HUES64 (cell line): Measurements from ENCODE around the gene APOL4.
"Not testable (repeated sequence)": the region's sequence is repeated elsewhere in the genome, so short reads cannot be mapped to it uniquely, and the experiment has no call there.

ENCODE experiments used
- H3K27ac ChIP-seq: 2 replicates; pipeline ENCODE4 v1.7.0; 2013; ENCODE audit warnings: low read depth, low read length, inconsistent platforms
- H3K27me3 ChIP-seq: 2 replicates; pipeline ENCODE4 v1.6.1; 2013; ENCODE audit warnings: mild to moderate bottlenecking, low read length; ENCODE audit not compliant: insufficient read depth
- H3K36me3 ChIP-seq: 2 replicates; pipeline ENCODE4 v1.6.1; 2013; ENCODE audit warnings: mild to moderate bottlenecking, low read length; ENCODE audit not compliant: insufficient read depth
- H3K4me1 ChIP-seq: 2 replicates; pipeline ENCODE4 v1.6.1; 2013; ENCODE audit warnings: mild to moderate bottlenecking, low read length, moderate library complexity; ENCODE audit not compliant: insufficient read depth
- H3K4me3 ChIP-seq: 2 replicates; pipeline ENCODE4 v1.5.1; 2013; ENCODE audit warnings: mild to moderate bottlenecking, low read length, moderate library complexity
- H3K9ac ChIP-seq: 2 replicates; pipeline ENCODE4 v1.6.1; 2013; ENCODE audit warnings: mild to moderate bottlenecking, low read depth, low read length
- H3K9me3 ChIP-seq: 2 replicates; pipeline ENCODE4 v1.6.1; 2013; ENCODE audit warnings: low read depth, low read length; ENCODE audit not compliant: insufficient read depth
- WGBS: fragments of 150-250, 120-280 bp; methylation state at CpG from one replicate; pipeline ENCODE4 v1.1.7; 2013; ENCODE audit warnings: missing lambda C conversion rate; 5-methylcytosine and 5-hydroxymethylcytosine counted together

APOL4 gene

DNA sequence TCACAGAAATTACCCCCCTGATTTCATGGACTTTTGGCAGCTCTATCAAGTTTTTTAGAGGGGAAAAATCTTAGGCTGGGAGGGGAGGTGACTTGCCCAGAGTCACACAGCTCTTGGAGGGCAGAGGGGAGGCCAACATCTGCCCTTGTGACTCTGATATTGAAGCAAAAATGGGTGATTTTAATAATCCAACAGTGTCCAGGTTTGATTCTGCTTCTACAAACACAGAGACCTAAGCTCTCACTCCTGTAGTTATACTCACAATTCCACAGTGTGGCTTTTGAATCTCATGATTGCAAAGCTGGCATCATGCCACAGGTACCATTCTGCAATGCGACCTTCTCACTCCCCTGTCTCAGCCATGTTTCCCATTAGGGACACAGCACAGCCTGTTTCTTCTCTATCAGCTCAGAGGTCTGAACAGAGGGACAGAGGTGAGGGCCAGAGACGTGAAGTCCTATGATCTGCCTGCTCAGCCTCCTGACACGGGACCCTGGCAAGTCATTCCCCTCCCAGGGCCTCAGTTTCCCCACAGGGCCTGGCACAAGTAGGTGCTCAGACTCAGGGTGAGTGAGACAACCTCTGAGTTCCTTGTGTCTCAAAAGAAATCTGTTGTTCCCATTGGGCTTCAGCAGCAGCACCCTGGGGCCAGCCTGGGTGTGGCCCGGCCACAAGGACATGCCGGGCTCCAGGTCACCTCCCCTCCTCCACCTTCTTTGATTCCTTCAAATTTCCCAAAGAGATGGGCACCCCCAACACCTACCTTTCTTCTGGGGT lies 37.0 kb upstream of the APOL4 start:
- no peaks in the 10 kb centered on the region for H3K36me3 ChIP-seq
- no peak overlapping the region for H3K27ac ChIP-seq
- H3K27me3 ChIP-seq, result no peaks in the 10 kb centered on the region
- H3K9me3 ChIP-seq, result no peaks in the 10 kb centered on the region
- peak overlapping the region; percentile 60 for H3K9ac ChIP-seq
- H3K4me3 ChIP-seq, result peak overlapping the region; percentile 60
- WGBS, result 80% methylated on average over 5 of the region's 5 CpGs
- peaks cover 14% of the 10 kb centered on the region for H3K4me1 ChIP-seq

DNA sequence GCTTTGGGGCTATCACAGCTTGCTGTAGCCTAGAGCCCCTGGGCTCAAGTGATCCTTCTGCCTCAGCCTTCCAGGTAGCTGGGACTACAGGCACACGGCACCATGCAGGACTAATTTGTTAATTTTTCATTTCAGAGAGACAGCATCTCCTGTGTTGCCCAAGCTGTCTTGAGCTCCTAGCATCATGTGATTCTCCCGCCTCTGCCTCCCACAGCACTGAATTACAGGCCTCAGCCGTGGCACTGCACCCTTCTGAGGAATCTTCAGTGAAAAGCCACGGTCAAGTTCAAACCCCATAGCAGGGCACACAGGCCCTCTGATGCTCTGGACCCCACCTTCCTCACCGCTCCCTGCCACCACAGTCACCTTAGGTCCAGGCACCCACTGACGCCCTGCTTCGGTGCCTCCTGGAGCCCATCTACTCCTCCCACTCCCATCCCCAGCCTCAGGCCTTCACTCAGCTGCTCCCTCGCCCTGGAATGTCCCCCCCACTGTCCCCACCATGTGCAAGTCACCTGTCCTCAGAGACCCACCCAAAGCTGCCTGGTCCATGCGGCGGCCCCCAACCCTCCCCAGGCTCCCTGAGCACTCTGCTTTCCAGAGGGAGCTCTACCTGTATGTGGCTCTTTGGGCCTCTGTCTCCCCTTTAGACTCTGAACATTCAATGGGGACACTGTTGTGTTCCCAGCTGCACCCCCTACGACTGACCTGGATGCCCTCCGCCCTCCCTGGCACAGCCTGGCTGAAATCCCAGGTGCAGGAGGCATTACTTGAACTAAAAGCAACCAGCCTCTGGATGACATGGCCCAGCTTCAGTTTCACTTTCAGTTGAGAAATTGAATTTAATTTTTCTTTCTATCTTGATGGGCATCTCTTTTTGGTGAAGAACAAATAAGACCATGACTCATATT lies 36.1 kb upstream of the APOL4 start:
- Histone ChIP-seq H3K36me3 (0 out of 2 replicates have a peak, but pooled peaks cover 4% of the 10 kb centered on the region), H3K27ac (no peak overlapping the region), H3K4me3 (no peak overlapping the region), H3K9ac (no peak overlapping the region), H3K9me3 (no peaks in the 10 kb centered on the region), H3K4me1 (peaks cover 14% of the 10 kb centered on the region), H3K27me3 (no peaks in the 10 kb centered on the region)
- 92% methylated on average over 12 of the region's 12 CpGs for WGBS

DNA sequence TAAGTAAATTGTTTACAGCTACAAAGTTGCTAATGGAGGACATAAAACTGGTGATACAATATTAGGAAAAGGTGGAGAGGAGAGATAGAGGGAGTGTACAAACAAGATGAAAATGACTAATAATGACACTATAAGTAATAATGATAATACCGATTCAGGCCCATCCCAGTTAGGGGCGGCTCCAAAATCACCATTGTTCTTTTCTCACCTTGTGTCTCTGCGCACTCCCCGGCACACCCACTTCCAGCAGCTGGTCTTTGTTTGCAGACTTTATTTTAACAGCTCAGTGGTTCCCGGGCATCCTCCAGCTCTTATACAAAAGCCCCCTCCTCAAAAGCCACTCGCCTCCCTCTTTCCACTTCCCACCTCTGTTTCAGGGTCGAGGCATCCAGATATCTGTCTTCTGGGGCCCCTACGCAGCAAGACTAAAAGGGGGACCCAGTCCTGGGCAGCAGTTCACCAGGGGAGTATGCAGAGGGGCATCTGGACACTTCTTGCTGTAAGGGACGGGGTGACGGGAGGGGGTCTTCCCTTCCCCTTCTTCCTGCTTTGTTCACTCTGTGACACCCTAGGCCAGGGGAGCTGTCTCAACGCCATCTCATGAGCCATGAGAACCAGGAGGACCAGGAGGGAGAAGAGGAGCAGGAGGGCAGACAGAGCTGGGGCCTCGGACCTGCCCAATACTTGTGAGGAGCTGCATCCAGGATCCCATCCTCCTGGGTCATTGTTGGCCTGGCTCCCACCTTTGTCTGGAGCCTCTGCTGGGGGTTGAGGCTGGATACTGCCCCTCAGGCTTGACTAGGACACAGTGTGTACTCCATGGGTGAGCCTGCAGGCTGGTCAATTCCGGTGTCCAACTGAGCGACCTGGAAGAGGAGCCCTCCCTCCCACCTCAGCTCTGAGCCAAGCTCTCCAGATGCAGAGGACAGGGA lies 35.0 kb upstream of the APOL4 start:
- no peaks in the 10 kb centered on the region for H3K9me3 ChIP-seq
- H3K27me3 ChIP-seq, result no peaks in the 10 kb centered on the region
- peaks cover 14% of the 10 kb centered on the region for H3K4me1 ChIP-seq
- H3K27ac ChIP-seq, result no peak overlapping the region
- WGBS, result 91% methylated on average over 14 of the region's 14 CpGs
- H3K4me3 ChIP-seq, result no peak overlapping the region
- 0 out of 2 replicates have a peak, but pooled peaks cover 4% of the 10 kb centered on the region for H3K36me3 ChIP-seq
- H3K9ac ChIP-seq, result no peak overlapping the region

DNA sequence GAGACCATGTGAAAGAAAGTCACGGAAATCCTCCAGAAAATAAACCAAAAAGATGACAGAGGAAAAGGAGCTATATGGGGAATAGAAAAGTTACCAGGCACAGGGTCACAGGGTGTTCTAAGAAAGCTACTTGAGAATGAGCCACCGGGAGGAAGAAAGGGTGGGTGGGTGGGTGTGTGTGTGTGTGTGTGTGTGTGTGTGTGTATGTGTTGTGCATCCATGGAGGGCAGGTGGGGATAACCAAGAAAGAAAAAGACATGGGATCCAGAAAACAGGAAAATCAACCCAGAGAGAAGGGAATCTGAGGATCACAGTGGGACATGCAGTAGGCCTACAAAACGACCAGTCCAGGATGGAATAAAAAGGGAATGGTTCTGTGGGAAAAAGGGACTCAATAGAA lies 34.0 kb upstream of the APOL4 start:
- no peaks in the 10 kb centered on the region for H3K9me3 ChIP-seq
- 0 out of 2 replicates have a peak, but pooled peaks cover 11% of the 10 kb centered on the region for H3K36me3 ChIP-seq
- no peak overlapping the region for H3K27ac ChIP-seq
- no peak overlapping the region for H3K4me3 ChIP-seq
- H3K27me3 ChIP-seq, result no peaks in the 10 kb centered on the region
- WGBS, result 92% methylated on average over 3 of the region's 3 CpGs
- peaks cover 14% of the 10 kb centered on the region for H3K4me1 ChIP-seq
- H3K9ac ChIP-seq, result no peak overlapping the region

DNA sequence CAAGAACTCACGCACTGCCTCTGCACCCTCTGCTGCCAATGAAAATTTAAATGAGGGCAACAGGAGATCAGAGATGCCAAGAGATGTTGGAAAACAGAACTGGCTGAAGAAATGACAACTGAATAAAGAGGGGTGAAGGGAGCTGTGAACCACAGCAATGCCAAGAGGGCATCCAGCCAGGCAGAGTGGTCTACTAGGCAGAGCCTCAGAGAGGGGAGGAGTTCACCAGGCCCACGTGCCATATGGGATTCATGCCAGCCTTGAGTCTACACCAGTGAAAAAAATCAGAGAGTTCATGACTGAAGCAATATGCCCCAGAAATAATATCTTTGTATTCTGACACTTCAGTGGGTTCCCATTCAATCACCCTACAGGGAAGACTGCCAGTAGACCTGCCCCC lies 33.3 kb upstream of the APOL4 start:
- Histone ChIP-seq H3K36me3 (0 out of 2 replicates have a peak, but pooled peaks cover 13% of the 10 kb centered on the region), H3K9me3 (no peaks in the 10 kb centered on the region), H3K4me3 (no peak overlapping the region), H3K4me1 (peaks cover 13% of the 10 kb centered on the region), H3K27me3 (no peaks in the 10 kb centered on the region), H3K27ac (no peak overlapping the region), H3K9ac (no peak overlapping the region)
- WGBS, result 93% methylated on average over 2 of the region's 2 CpGs

DNA sequence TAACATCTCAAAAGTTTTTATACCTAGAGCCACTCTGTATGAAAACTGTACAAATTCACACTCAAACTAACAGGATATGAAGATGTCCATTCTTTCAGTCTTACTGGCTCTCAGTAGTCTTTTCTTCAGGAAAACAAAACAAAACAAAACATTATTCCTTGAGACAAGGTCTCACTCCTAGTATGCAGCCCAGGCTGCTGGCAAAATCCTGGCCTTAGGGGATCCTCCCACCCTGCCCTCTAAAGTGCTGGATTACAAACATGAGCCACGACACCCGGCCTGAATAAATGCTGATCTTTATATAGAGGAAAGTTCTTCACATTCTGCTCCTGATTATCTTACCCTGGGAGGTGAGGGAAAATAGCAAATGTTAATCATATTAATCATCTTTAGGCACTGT lies 32.6 kb upstream of the APOL4 start:
- no CpG with 5 or more reads among the region's 2 CpGs for whole genome bisulfite sequencing

DNA sequence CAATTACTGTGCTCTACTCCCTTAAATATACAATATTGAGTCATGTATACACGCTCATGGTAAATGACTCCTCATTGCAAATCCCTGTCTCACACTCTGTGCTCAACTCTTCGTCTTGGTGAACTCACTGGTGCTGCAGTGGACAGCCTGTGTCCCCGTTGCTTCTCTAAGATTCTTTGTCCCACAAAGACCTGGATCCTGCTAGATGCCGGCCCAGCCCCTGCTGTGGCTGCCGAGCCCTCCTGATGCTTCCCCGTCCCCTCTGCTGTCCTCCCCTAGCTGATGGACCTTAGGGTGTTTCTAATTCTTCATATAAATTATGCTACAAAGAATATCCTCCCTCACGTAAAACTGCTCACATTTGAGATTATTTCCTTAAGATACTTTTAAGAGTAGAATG lies 32.2 kb upstream of the APOL4 start:
- peaks cover 4% of the 10 kb centered on the region for H3K4me1 ChIP-seq
- H3K9ac ChIP-seq, result no peak overlapping the region
- no peak overlapping the region for H3K4me3 ChIP-seq
- no peaks in the 10 kb centered on the region for H3K9me3 ChIP-seq
- WGBS, result 89% methylated on average over 6 of the region's 7 CpGs
- H3K27ac ChIP-seq, result no peak overlapping the region
- 0 out of 2 replicates have a peak, but pooled peaks cover 13% of the 10 kb centered on the region for H3K36me3 ChIP-seq
- no peaks in the 10 kb centered on the region for H3K27me3 ChIP-seq

More for the DNA sequence above, 32.6 kb upstream of the APOL4 start:
- Histone ChIP-seq H3K4me1 (peaks cover 8% of the 10 kb centered on the region), H3K9me3 (no peaks in the 10 kb centered on the region), H3K9ac (no peak overlapping the region), H3K27me3 (no peaks in the 10 kb centered on the region), H3K4me3 (no peak overlapping the region), H3K36me3 (0 out of 2 replicates have a peak, but pooled peaks cover 13% of the 10 kb centered on the region), H3K27ac (no peak overlapping the region)

DNA sequence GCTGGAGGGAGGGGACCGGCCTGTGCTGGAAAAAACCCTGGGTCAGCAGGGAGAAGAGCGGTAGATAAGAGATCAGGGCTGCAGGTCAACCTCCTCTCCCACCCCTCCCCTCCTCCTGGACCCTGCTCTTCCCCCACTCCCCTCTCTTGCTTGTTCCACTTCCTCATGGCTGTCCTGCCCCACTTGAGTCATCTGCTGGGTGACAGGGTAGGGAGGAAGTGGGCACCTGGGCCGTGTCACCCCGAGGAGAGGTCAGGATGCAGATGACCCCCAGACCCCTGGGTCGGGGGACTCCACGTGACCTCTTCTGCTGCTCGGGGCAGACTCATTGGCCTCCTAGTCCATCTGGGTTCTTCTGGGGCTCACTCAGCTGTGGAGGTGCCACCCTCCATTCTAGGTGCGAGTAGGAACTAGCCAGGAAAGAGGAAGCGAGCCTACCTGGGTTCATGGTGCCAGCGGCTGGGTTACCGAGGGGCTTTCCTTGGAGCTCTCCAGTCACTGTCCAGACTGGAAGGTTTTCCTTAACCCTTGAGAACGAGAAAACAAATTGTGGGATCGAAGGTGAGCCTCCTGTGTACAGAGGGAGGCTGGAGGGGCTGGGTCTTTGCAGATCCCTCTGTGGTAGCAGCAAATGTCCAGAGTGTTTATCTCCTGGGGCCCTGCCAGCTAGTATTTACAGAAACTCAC lies 31.2 kb upstream of the APOL4 start:
- H3K9ac ChIP-seq, result no peak overlapping the region
- H3K4me1 ChIP-seq, result no peaks in the 10 kb centered on the region
- H3K9me3 ChIP-seq, result no peaks in the 10 kb centered on the region
- H3K27me3 ChIP-seq, result no peaks in the 10 kb centered on the region
- H3K36me3 ChIP-seq, result 0 out of 2 replicates have a peak, but pooled peaks cover 13% of the 10 kb centered on the region
- 93% methylated on average over 13 of the region's 13 CpGs for WGBS
- H3K4me3 ChIP-seq, result no peak overlapping the region
- H3K27ac ChIP-seq, result no peak overlapping the region

DNA sequence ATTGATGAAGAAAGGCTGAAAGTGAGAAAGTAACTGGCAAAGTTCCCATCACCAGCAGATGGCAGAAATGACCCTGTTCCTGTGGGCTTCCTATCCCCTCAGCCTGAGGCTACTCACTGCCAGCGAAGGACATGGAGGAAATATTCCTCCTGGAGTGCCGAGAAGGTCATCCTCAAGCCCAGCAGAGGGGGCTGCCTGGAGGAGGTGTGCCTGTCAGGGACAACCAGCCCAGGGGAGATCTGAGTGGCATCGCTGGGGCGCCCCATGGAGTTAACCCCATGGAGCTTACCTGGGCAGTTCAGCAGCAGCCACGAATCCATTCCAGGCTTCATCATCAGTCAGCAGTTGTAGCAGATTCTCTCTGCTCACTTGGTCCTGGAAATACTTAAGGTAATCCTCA lies 29.4 kb upstream of the APOL4 start:
- H3K9me3 ChIP-seq, H3K4me3 ChIP-seq, H3K9ac ChIP-seq, H3K4me1 ChIP-seq, H3K27ac ChIP-seq, H3K27me3 ChIP-seq: not testable (repeated sequence)
- 70% methylated on average over 5 of the region's 5 CpGs for WGBS
- 0 out of 2 replicates have a peak, but pooled peaks cover 13% of the 10 kb centered on the region for H3K36me3 ChIP-seq

DNA sequence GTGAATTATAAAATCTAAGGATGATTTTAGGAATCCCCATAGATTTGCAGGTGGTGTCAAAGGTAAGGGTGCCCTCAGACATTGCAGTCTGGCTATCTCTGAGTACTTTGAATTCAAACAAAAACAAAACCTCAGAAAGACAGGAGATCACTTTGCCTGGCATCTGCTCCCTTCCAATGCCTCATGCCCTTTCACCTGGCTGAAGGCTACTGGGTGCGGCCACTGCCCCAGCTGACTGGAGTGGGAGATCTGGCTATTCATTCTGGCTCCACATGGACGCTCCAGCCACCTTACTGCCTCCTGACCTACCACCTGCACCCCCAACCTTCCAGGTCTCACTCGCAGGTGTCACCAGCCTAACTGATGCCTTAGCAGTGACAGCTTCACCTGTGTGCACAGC lies 28.0 kb upstream of the APOL4 start:
- not testable (repeated sequence) for H3K9me3 ChIP-seq, H3K9ac ChIP-seq, H3K4me1 ChIP-seq, H3K27ac ChIP-seq, H3K27me3 ChIP-seq, H3K4me3 ChIP-seq
- H3K36me3 ChIP-seq, result 0 out of 2 replicates have a peak, but pooled peaks cover 13% of the 10 kb centered on the region
- 77% methylated on average over 3 of the region's 3 CpGs for WGBS
